Renal cortex interstitium (tissue), 11 donors: ENCODE results near the gene TMEM248. TPM values are rescaled to one million over a fixed set of nuclear protein-coding genes. Genes with fewer than 3 reads are reported as not detected.
A peak's percentile ranks its signal among the peaks of the same experiment; 100 is the strongest.
"Not testable (repeated sequence)": the region's sequence is repeated elsewhere in the genome, so short reads cannot be mapped to it uniquely, and the experiment has no call there.

Source experiments
- DNase-seq, 11 donors: peaks; one replicate each; pipeline ENCODE4 v3.0.0-alpha.2; 2013; ENCODE audit warnings: low read depth in 9 of 11, low spot score in 4 of 11; ENCODE audit errors: extremely low read depth in 1 of 11
- polyA plus RNA-seq, 3 donors: library from polyadenylated mRNA; unstranded; fragments of 120-200 nt; gene quantifications; one replicate each; pipeline ENCODE4 v1.2.1, GENCODE V29; 2013; ENCODE audit not compliant: insufficient read length in 3 of 3

The TMEM248 gene
- polyA plus RNA-seq, 3 donors: 67.5 to 75.5 (median 75.3) TPM

DNA sequence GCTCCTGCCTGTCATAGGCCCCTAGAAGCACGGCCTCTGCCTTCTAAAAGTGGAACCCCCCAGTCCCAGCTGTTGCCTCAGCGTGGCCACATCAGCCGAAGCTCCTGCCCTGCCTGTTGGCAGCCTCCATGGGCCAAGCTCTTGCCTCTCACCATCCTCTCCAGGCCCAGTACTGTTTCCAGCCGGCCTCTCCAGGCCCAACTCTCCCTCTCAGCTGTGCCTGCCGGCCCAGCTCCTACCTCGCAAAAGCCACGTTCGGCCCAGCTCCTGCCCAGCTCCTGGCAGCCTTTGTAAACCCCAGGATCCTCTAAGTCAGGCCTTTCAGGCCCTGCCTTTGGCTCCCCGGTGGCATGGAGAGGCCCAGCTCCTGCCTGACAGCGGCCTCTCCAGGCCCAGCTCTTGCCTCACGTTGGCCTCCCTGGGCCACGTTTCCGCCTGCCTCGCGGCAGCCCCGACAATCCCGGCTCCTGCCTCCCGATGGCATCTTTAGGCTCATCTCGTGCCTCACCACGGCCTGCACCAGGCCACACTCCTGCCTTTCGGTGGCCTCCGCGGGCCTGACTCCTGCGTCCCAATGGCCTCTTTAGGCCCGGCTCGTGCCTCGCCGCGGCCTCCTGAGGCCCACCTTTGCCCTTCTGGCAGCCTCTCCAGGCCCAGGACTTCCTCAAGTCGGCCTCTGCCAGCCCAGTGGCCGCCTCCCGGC lies 17.5 kb upstream of the TMEM248 start:
- DNase-seq: no peak

DNA sequence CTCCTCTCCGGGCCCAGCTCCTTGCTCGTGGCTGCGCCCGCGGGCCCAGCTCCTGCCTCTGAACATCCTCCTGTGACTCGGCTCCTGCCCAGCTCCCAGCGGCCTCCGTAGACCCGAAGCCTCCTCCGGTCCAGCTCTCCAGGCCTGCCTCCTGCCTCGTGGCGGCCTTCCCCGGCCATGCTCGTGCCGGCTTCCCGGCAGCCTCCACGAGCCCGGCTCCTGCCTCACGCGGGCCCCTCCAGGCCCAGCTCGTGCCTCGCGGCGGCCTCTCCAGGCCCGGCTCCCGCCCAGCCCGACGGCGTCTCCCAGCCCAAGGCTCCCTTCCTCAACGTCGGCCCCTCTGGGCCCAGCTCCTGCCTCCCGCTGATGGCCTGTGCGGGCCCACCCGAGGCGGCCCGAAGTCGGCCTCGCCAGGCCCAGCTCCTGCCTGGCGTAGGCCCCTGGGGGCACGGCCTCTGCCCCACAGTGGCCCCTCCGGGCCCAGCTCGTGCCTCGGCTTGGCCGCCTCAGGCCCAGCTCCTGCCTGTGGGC lies 16.9 kb upstream of the TMEM248 start:
- no peak for DNase-seq

DNA sequence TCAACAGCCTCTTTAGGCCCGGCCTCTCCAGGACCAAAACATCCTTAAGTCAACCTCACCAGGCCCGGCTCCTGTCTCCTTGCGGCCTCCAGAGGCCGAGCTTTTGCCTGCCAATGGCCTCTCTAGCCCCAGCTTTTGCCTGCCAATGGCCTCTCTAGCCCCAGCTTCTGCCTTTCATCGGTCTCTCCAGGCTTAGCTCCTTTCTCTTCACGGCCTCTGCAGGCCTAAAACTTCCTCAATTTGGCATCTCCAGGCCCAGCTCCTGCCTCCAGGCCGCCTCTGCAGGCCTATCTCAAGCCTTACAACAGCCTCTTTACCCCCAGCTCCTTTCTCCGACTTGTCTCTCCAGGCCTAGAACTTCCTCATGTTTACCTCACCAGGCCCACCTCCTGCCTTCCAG lies 15.7 kb upstream of the TMEM248 start:
- no peak for DNase-seq

DNA sequence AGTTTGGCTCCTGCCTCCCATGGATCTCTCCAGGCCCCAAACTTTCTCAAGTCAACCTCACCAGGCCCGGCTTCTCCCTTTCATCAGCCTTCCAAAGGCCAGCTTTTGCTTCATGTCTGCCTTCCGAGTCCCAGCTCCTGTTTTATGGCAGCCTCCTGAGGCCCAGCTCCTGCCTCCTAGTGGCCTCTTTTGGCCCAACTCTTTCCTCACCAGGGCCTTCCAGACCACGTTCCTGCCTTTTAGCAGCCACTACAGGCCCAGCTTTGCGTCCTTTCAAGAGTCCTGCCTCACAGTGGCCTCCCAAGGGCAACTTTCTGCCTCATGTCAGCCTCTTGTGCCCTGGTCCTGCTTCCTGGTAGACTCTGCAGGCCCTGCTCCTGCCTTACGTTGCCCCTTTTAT lies 15.3 kb upstream of the TMEM248 start:
- DNase-seq: no peak

DNA sequence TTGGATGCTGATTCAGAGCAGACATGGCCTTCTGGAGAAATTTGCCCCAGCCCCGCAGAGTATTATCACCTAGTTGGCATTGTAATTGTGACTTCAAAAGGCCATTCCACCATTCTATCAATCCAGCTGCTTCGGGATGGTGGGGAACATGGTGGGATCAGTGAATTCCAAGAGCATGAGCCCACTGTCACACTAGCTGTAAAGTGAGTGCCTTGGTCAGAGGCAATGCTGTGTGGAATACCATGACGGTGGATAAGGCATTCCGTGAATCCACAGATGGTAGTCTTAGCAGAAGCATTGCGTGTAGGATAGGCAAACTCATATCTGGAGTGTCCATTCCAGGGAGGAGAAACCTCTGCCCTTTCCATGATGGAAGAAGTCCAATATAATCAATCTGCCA lies 13.3 kb upstream of the TMEM248 start:
- DNase-seq: no peak

DNA sequence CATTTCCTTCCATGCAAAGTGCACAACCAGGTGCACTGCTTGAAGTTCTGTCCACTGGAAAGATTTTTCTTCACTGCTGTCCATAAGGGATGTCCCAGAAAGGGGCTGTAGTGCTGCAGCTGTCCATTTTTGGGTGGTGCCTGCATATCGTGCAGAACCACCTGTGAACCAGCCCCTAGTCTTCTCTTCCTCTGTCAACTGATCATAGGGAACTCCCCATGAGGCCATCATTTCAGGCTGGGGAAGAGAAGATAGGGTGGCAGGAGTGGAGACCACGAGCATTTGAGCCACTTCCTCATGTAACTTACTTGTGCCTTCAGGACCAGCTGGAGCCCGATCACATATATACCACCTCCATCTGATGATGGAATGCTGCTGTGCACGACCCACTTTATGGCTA lies 12.4 kb upstream of the TMEM248 start:
- DNase-seq: not testable (repeated sequence)

DNA sequence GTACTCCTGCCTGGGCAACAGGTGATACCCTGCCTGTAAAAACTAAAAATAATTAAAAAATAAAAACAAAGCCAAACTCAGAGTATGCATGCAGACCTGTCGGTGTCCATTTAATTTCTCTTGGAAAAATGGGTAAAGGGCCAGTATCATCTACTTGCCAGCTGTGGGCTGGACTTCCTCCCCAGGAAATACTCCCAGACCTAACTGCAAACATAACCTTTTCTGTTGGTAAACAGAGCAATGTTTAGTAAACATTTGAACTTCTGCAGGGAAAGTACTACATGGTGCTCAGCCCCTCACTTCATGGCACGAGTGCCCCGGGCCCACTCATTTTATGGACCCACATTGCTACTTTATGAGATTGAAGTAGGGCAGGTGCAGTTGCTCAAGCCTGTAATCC lies 10.2 kb upstream of the TMEM248 start:
- no peak for DNase-seq

DNA sequence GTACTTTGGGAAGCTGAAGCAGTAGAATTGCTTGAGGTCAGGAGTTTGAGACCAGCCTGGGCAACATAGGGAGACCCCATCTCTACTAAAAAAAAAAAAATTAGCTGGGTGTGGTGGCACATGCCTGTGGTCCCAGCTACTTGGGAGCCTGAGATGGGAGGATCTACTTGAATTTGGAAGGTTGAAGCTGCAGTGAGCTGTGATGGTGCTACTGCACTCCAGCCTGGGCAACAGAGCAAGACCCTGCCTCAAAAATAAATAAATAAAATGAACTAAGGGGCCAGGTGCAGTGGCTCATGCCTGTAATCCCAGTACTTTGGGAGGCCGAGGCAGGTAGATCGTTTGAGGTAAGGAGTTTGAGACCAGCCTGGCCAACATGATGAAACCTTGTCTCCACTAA lies 9.8 kb upstream of the TMEM248 start:
- DNase-seq: not testable (repeated sequence)

DNA sequence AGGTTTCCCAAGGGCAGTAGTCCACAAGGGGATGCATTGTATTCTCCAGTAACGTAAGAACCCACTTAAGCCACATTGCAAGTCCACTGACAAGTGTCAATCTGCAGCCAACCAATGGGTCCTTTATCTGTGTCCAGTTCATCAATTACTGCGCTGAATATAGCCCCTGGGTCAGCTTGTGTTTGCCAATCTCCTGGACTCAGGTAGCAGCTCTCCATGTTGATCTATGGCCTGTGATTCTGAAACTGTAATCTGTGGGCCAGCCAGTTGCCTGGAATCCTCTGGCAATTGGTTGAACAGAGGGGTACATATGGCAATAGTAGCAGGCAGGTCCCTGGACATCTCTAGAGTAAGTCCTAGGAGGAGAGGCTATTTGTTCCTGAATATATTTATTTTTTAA lies 8.8 kb upstream of the TMEM248 start:
- no peak for DNase-seq

DNA sequence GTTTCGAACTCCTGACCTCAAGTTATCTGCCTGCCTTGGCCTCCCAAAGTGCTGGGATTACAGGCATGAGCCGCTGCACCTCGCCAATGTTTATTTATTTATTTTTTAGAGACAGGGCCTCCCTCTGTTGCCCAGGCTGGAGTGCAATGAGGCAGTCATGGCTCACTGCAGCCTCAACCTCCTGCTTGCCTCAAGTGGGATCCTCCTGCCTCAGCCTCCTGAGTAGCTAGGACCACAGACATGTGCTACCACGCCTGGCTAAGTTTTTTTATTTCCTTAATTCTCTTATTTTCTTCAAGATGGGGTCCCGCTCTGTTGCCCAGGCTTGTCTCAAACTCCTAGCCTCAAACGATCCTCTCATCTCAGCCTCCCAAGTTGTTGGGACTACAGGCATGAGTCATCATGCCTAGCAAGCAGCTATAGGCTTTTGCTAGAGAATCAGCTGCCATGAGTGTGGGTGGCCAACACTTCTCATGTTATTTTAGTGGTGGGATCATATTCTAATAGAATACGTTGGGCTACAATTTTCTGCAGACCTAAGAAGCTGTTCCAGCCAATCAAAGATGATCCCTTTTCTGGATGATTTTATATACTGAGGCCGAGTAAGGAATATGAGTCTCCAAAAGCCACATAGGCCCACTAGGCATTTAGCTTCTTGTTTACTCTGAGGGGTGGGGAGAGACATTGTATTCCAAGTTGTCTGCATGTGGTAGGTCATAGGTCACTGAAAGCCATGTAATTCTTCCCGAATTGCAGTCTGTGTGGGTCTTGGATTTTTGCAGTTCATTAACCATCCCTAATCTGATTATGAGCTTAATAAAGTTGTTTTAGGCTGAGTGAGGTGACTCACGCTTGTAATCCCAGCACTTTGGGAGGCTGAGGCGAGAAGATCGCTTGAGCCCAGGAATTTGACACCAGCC lies 7.6 kb upstream of the TMEM248 start:
- DNase-seq: no peak

DNA sequence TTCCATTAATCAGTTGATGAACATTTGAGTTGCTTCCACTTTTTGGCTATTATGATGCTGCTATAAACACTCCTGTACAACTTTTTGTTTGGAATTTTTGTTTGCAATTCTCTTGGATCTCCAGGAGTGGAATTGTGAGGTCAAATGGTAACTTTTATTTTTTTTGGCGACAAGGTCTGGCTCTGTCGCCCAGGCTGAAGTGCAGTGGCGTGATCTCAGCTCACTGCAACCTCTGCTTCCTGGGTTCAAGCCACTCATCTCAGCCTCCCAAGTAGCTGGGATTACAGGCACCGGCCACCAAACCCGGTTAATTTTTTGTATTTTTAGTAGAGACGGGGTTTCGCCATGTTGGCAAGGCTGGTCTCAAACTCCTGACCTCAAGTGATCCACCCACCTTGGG lies 3.1 kb upstream of the TMEM248 start:
- DNase-seq: not testable (repeated sequence)

DNA sequence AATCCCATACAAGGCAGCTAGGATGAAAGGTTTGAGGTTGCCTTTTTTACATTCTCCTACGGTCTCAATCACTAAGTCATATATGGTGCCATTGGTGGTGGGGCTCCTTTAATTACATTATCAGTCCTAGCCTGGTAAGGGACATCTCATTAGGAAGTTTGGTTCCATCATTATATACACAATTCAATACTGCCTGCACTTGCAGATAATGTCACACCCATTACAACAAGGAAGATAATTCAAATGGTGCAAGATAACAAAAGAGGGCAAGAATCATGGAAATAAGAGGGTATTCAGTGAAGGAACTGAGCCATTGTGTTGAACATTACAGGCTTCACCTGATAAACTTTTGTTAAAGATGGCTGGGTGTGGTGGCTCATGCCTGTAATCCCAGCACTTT lies 1.7 kb upstream of the TMEM248 start:
- no peak for DNase-seq

DNA sequence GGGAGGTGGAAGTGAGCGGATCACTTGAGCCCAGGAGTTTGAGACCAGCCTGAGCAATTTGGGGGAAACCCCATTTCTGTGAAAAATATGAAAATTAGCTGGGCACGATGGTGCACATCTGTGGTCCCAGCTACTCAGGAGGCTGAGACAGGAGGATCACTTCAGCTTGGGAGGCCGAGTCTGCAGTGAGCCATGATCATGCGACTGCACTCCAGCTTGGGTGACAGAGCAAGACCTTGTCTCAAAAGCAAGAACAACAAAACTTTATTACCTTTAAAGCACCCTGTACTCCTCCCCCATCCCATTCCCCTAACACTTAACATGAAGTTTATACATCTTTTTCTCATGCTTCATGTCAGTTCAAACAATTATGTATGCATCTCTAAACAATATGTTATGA lies 1.3 kb upstream of the TMEM248 start:
- DNase-seq: no peak

DNA sequence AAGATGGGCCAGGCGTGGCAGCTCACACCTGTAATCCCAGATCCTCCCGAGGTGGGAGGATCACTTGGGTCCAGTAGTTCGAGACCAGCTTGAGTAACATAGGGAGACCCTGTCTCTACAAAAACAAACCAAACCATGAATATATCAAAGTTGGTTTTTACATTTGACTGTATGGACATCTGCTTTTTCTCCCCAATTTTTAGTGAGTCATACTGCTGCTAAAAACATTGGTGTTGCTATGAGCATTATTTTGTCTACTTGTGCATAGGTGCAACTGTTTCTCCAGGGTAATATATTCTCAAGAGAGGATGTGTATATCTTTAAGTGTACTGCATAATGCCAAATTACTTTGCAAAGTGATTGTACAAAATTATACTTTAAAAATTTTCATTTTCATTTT lies 769 bp upstream of the TMEM248 start:
- DNase-seq: no peak

DNA sequence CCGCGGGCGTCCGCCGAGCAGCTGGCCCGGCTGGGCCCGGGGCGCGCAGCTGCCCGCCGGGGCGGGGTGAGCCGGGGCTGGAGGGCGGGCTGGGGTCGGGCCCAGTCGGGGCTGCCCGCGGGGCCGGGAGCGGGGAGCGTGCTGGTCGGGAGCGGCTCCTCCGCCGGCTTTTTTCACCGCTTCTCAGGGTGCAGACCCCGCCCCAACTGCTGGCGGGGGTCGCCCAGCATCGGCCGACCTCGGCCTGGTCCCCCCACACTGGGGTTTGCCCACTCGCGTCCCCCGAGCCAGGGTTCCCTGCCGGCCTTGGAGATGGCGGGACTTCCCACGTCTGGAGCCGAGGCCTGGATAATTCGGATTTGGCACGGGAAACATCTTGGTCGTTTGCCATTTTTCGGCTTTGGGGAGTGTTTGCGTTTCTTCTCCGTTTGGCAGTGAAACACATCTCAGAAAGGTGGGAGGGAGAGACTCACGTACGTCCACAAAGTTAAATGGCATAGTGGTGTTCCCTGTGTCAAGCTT lies 432 bp downstream of the TMEM248 start:
- DNase-seq: peak in 5 of 11 donors; percentile 8 to 33 (median 18)

DNA sequence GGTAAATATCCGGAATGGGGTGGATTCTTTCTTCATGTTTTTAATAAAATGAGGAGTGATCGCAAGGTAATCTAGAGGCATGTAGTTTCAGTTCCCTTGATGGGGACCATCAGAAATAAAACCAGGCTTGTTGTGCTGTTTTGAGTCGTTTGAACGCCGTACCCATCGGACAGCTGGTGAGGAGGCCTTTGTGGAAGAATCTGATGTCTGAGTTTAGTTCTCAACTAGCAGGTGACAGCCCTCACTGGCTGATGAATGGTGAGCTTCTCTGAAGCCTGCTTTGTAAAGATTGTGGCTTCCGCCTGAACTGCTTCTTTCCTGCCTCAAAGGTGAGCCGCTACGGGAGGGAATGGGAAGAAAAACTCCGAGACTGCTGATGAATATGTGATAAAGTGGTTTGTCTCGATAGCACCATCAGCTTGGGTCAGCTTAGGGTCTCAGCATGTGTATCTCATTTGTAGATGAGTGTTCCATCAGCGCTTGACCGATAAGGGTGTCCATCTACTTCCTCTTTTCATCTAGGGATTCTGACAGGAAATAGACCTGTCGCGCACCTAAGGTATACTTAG lies 977 bp downstream of the TMEM248 start:
- DNase-seq: peak in 3 of 11 donors; percentile 6 to 17 (median 10)

DNA sequence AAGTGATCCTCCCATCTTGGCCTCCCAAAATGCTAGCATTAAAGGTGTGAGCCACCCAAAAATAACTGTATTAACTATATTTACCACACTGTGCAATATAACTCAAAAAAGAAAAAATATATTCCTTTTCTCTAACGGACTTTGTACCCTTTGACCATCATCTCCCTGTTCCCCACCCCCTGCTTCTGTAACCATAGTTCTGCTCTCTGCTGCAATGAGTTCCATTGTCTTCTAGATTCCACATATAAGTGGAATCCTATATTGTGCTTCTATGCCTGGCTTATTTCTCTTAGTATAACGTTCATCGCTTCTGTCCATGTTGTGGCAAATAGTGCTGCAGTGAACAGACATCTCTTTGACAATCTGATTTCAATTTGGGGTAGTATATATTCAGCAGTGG lies 4.2 kb downstream of the TMEM248 start:
- no peak for DNase-seq

DNA sequence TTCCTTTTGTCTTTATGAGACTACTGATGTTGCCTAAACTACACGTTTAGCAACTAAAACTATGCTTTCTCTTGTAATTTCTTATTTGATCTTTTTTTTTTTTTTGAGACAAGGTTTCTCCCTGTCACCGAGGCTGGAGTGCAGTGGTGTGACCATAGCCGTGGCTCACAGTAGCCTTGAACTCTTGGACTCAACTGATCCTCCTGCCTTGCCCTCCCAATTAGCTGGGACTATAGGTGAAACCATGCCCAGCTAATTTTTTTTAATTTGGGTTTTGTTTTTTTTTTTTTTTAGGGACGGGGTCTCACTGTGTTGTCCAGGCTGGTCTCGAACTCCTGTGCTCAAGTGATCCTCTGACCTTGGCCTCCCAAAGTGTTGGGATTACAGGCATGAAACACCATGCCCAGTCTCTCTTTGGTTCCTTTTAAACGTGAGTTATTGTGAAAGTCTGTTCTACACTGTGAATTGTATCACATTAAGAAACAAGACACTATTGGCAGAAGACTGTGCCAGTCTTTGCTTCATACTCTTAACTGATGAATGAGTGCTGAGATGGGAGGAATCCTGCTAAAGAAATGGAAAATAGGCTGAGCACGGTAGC lies 6.4 kb downstream of the TMEM248 start:
- no peak for DNase-seq

DNA sequence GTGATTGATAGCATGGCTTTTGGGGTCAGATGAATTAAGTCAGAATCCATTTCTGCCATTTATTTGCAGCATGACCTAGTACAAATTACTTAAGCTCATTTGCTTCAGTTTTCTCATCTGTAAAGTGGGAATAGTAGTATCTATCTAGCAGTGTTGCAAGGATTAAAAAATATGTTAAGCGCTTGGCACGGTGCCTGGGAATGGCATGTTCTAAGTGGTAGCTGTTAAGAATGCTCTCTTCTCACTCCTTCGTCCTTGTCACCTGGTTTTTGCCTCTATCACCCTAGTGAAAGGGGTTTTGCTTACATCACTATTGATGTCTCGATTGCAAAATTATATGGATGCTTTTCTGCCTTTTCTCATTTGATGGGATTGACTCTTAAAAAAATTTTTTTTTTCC lies 7.4 kb downstream of the TMEM248 start:
- no peak for DNase-seq
